ENCODE data around the gene RASSF3.

- TF ChIP-seq POLR2A (IDR thresholded peaks at IDR 0.05) (no peak), CTCF (IDR thresholded peaks at IDR 0.05) (no peak), POLR2AphosphoS5 (IDR thresholded peaks at IDR 0.05; ENCODE audit: insufficient read depth in 1 of 2, low read depth in 1 of 2) (peak in 1 of 2 donors; percentile 33)
Measured at GRCh38 chr12:64583771-64584421, 26.4 kb upstream of the RASSF3 start.
